HCT116 (cell line): ENCODE measurements around the gene OR10K2. TPM values are rescaled to one million over a fixed set of nuclear protein-coding genes. Genes with fewer than 3 reads are reported as not detected.

Source experiments
- ATAC-seq: fragments of 200-7000 bp; cut with Tn5 transposase; 2 replicates; pipeline ENCODE4 v1.9.1; 2020; ENCODE audit warnings: mild to moderate bottlenecking, moderate library complexity
- BruUV-seq: library from RNA; stranded (reverse); fragments of 400-500 nt; replicated peaks from 2 replicates; lab custom pipeline; 2021; lab: Mats Ljungman, UMichigan
- CTCF ChIA-PET: fragments of 300-600 bp; sonication (Branson Sonifier 250); formaldehyde crosslinking; loops from one replicate; lab custom pipeline; 2021; ENCODE audit warnings: antibody characterized with exemption; lab: Charles Lee
- POLR2A ChIA-PET: fragments of 300-600, 350-600 bp; sonication (Branson Sonifier 250); formaldehyde crosslinking; loops from one replicate; lab custom pipeline; 2021; ENCODE audit warnings: antibody characterized with exemption; lab: Charles Lee
- RAD21 ChIA-PET, 2 experiments: fragments of 300-600 bp; sonication (Branson Sonifier 250); formaldehyde crosslinking; loops; one replicate each; lab custom pipeline; 2023; ENCODE audit warnings: low total read pairs in 2 of 2; ENCODE audit not compliant: uncharacterized antibody in 2 of 2, unreplicated experiment in 2 of 2, low non-redundant PET in 1 of 2; lab: Charles Lee
- DNase-seq: peaks from one replicate; pipeline ENCODE4 v3.0.0-alpha.2; 2010; ENCODE audit warnings: low read depth, low spot score
- H2AFZ ChIP-seq: fragments of 200-600 bp; shearing (Covaris generic), sonication (generic); 2 replicates; pipeline ENCODE4 v1.6.1; 2017; ENCODE audit warnings: low read depth, mixed run types, mixed read lengths, antibody characterized with exemption, low read length; ENCODE audit not compliant: poor library complexity, severe bottlenecking
- H3K27ac ChIP-seq: 2 replicates; pipeline ENCODE4 v1.5.1; 2012; ENCODE audit warnings: low read depth, low read length
- H3K27me3 ChIP-seq: fragments of 200-600 bp; sonication (generic); 2 replicates; pipeline ENCODE4 v1.6.1; 2016; ENCODE audit warnings: mixed run types, low read length, mixed read lengths; ENCODE audit not compliant: insufficient read depth
- H3K36me3 ChIP-seq, 2 experiments: fragments of 200-500 bp in 1 of 2; fragments of 200-600 bp in 1 of 2; sonication (Bioruptor generic) in 1 of 2; sonication (generic) in 1 of 2; 2 replicates each; pipeline versions ENCODE4 v1.5.1 to v1.6.1; 2014 to 2016; ENCODE audit warnings: low read length in 2 of 2, inconsistent platforms in 1 of 2, mixed read lengths in 1 of 2, mixed run types in 1 of 2; ENCODE audit not compliant: insufficient read depth in 2 of 2, control insufficient read depth in 1 of 2
- H3K4me1 ChIP-seq, 2 experiments: fragments of 200-600 bp in 1 of 2; sonication (generic) in 1 of 2; 2 replicates each; pipeline versions ENCODE4 v1.5.1 to v1.6.1; 2012 to 2017; ENCODE audit warnings: low read length in 2 of 2, inconsistent platforms in 1 of 2, mild to moderate bottlenecking in 1 of 2, mixed read lengths in 1 of 2, mixed run types in 1 of 2, moderate library complexity in 1 of 2; ENCODE audit not compliant: insufficient read depth in 2 of 2, control insufficient read depth in 1 of 2
- H3K4me2 ChIP-seq: fragments of 200-600 bp; sonication (generic); 2 replicates; pipeline ENCODE4 v1.6.1; 2017; ENCODE audit warnings: mixed run types, low read length, mixed read lengths
- H3K4me3 ChIP-seq, 2 experiments: fragments of 200-600 bp in 1 of 2; sonication (generic) in 1 of 2; replicated peaks in 1 of 2; 2 replicates each; pipeline ENCODE4 v1.5.1; 2011 to 2016; ENCODE audit warnings: low read length in 2 of 2, control low read depth in 1 of 2, low read depth in 1 of 2, mild to moderate bottlenecking in 1 of 2, mixed read lengths in 1 of 2, mixed run types in 1 of 2
- H3K79me2 ChIP-seq: fragments of 200-600 bp; sonication (generic); 2 replicates; pipeline ENCODE4 v1.6.1; 2017; ENCODE audit warnings: mild to moderate bottlenecking, mixed run types, low read length, moderate library complexity, mixed read lengths; ENCODE audit not compliant: insufficient read depth
- H3K9ac ChIP-seq: fragments of 200-600 bp; sonication (generic); 2 replicates; pipeline ENCODE4 v1.6.1; 2016; ENCODE audit warnings: low read length, mixed read lengths
- H3K9me2 ChIP-seq: fragments of 200-600 bp; sonication (generic), shearing (Covaris generic); 2 replicates; pipeline ENCODE4 v1.6.1; 2017; ENCODE audit warnings: mixed run types, mild to moderate bottlenecking, moderate library complexity; ENCODE audit not compliant: insufficient read depth
- H3K9me3 ChIP-seq, 2 experiments: fragments of 200-500 bp in 1 of 2; fragments of 200-600 bp in 1 of 2; sonication (Bioruptor generic) in 1 of 2; sonication (generic) in 1 of 2; 2 replicates each; pipeline ENCODE4 v1.6.1; 2014 to 2017; ENCODE audit warnings: low read length in 2 of 2, mixed read lengths in 2 of 2, inconsistent platforms in 1 of 2, low read depth in 1 of 2, mild to moderate bottlenecking in 1 of 2, mixed run types in 1 of 2, moderate library complexity in 1 of 2; ENCODE audit not compliant: control insufficient read depth in 1 of 2, insufficient read depth in 1 of 2
- H4K20me1 ChIP-seq: fragments of 200-600 bp; sonication (generic), shearing (Covaris generic); 2 replicates; pipeline ENCODE4 v1.6.1; 2017; ENCODE audit warnings: mixed run types, mild to moderate bottlenecking, moderate library complexity; ENCODE audit not compliant: insufficient read depth
- EGR1 ChIP-seq: IDR thresholded peaks from 2 replicates; pipeline ENCODE4 v1.6.1; 2012; ENCODE audit warnings: low read depth
- ELF1 ChIP-seq: IDR thresholded peaks from 2 replicates; pipeline ENCODE4 v1.6.1; 2012; ENCODE audit warnings: low read depth, borderline replicate concordance
- EZH2phosphoT487 ChIP-seq: fragments of 200-600 bp; IDR thresholded peaks from 2 replicates; pipeline ENCODE4 v1.6.1; 2018; ENCODE audit warnings: antibody characterized with exemption, borderline replicate concordance
- FOSL1 ChIP-seq: IDR thresholded peaks from 2 replicates; pipeline ENCODE4 v1.6.1; 2012; ENCODE audit warnings: low read depth
- JUND ChIP-seq: IDR thresholded peaks from 2 replicates; pipeline ENCODE4 v1.6.1; 2012
- MAX ChIP-seq: IDR thresholded peaks from 2 replicates; pipeline ENCODE4 v1.6.1; 2012
- POLR2A ChIP-seq: IDR thresholded peaks from 2 replicates; pipeline ENCODE4 v1.7.0; 2011; ENCODE audit warnings: borderline replicate concordance; ENCODE audit not compliant: insufficient read depth, insufficient read length; ENCODE audit errors: extremely low read depth
- POLR2AphosphoS5 ChIP-seq: IDR thresholded peaks from 2 replicates; pipeline ENCODE4 v1.6.1; 2011; ENCODE audit warnings: mild to moderate bottlenecking, low read depth, low read length, moderate library complexity
- RAD21 ChIP-seq: IDR thresholded peaks from 2 replicates; pipeline ENCODE4 v1.6.1; 2012; ENCODE audit warnings: low read depth, mild to moderate bottlenecking
- SIN3A ChIP-seq: IDR thresholded peaks from 2 replicates; pipeline ENCODE4 v1.6.1; 2012; ENCODE audit warnings: low read depth
- SP1 ChIP-seq: IDR thresholded peaks from 2 replicates; pipeline ENCODE4 v1.6.1; 2012; ENCODE audit warnings: low read depth
- SRF ChIP-seq: IDR thresholded peaks from 2 replicates; pipeline ENCODE4 v1.6.1; 2012; ENCODE audit warnings: low read depth
- TCF7L2 ChIP-seq: IDR thresholded peaks from 2 replicates; pipeline ENCODE4 v1.7.0; 2011; ENCODE audit warnings: borderline replicate concordance, inconsistent platforms; ENCODE audit not compliant: insufficient read depth, insufficient read length; ENCODE audit errors: extremely low read depth
- ZBTB33 ChIP-seq: IDR thresholded peaks from 2 replicates; pipeline ENCODE4 v1.6.1; 2011; ENCODE audit warnings: mild to moderate bottlenecking, low read length, moderate library complexity; ENCODE audit not compliant: insufficient replicate concordance; ENCODE audit errors: extremely low read depth
- ZFX ChIP-seq: fragments of 450-650 bp; IDR thresholded peaks from 2 replicates; pipeline ENCODE4 v1.6.1; 2017
- intact Hi-C: fragments of 100-400 bp; cut with micrococcal nuclease; formaldehyde crosslinking; loops from 2 replicates; pipeline ENCODE4 v1.10.0; 2022
- total RNA-seq: library from RNA; stranded (reverse); gene quantifications from one replicate; pipeline ENCODE4 v1.2.1, GENCODE V29; 2021; ENCODE audit not compliant: unreplicated experiment

OR10K2 gene
- total RNA-seq, 1 experiment from 2014 or later: not detected

- no peak overlapping the region for H3K4me2 ChIP-seq
- no peaks in the 10 kb centered on the region for H3K9me2 ChIP-seq
- TF ChIP-seq SRF (no peak), ZFX (no peak), JUND (no peak), SP1 (no peak), FOSL1 (no peak), EZH2phosphoT487 (no peak), POLR2AphosphoS5 (no peak), MAX (no peak), EGR1 (no peak), SIN3A (no peak), POLR2A (no peak), ZBTB33 (no peak), TCF7L2 (no peak), RAD21 (no peak), ELF1 (no peak)
- POLR2A ChIA-PET: no interaction called here
- no peaks in the 10 kb centered on the region for H4K20me1 ChIP-seq
- no peaks in the 10 kb centered on the region for H3K9me3 ChIP-seq
- H3K9ac ChIP-seq: no peak overlapping the region
- ATAC-seq: no peak
- H3K79me2 ChIP-seq: no peaks in the 10 kb centered on the region
- H3K4me1 ChIP-seq: no peaks in the 10 kb centered on the region
- H3K36me3 ChIP-seq: no peaks in the 10 kb centered on the region
- no peak overlapping the region for H3K4me3 ChIP-seq
- RAD21 ChIA-PET: no interaction called here
- BruUV-seq: no TSS peak
- intact Hi-C loops: no loop called here
- CTCF ChIA-PET: no interaction called here
- H3K27ac ChIP-seq: no peak overlapping the region
- H2AFZ ChIP-seq: no peak overlapping the region
- DNase-seq: no peak
- H3K27me3 ChIP-seq: no peaks in the 10 kb centered on the region
Measured at GRCh38 chr1:158371188-158371953, 54.7 kb downstream of the OR10K2 start.

Other genes starting within 250 kb of the OR10K2 start
- gene CD1D, start 245.3 kb downstream of the OR10K2 start, total RNA-seq: not detected
- not detected for gene CD1A, start 171.8 kb downstream of the OR10K2 start, total RNA-seq
- gene CD1C, start 136.3 kb downstream of the OR10K2 start, total RNA-seq: not detected
- gene CD1B, start 94.7 kb downstream of the OR10K2 start, total RNA-seq: not detected
- gene CD1E, start 72.3 kb downstream of the OR10K2 start, total RNA-seq: not detected
- not detected for gene OR10T2, start 26.8 kb downstream of the OR10K2 start, total RNA-seq
- gene OR10K1, start 35.6 kb upstream of the OR10K2 start, total RNA-seq: not detected
- not detected for gene OR10R2, start 46.0 kb upstream of the OR10K2 start, total RNA-seq
- not detected for gene OR6Y1, start 128.2 kb upstream of the OR10K2 start, total RNA-seq
- gene OR6P1, start 144.3 kb upstream of the OR10K2 start, total RNA-seq: not detected
- gene OR10X1, start 153.7 kb upstream of the OR10K2 start, total RNA-seq: not detected
- not detected for gene OR10Z1, start 179.0 kb upstream of the OR10K2 start, total RNA-seq